Posterior cingulate gyrus (tissue), 11 donors: Measurements from ENCODE around the gene ADAMTS8.

Source experiments
- DNase-seq, 10 donors: peaks; one replicate each; pipeline versions ENCODE4 v3.0.0 to v3.0.0-alpha.2; 2020 to 2021; ENCODE audit warnings: mixed read lengths in 3 of 10
- intact Hi-C: fragments of 100-400 bp; cut with DNase I; formaldehyde crosslinking; loops from one replicate; pipeline ENCODE4 v1.15.1; 2023

The ADAMTS8 gene

DNA sequence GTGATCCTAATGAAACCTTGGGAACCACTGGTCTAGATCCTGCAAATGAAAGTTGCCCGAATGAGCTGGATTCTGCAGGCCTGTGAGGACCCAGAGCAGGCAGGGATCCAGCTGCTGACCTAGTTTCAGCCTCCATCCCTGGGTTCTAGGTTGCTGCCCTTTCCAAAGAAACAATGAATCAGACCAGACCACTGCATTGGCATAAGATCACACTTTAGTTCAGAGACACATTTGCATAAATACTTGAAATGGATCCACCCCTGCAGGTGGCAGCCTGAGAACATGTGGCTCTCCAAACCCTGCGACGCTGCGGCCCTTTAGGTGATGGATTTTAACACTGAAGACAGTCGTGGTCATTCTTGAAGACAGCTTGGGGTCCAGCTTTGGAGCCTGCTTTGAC is 23.7 kb downstream of the ADAMTS8 start:
- intact Hi-C loops, result no loop called here
- no peak for DNase-seq

DNA sequence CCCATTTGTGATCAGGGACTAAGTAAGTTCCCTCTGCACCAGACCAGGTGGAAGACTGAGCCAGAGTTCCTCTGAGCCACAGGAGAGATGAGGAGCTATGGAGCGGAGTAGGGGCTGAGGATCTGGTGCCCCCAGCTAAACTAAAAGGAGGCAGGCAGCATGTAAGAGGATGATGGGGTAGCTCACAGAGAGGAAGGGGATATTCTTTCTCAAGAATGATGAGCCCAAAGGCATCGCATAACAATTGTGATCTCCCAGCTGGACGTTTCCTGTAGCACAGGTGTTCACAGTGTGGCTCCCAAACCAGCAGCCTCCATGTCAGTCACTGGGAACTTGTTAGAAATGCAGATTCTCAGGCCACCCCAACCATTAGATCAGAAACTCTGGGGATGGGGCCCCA is 24.4 kb downstream of the ADAMTS8 start:
- intact Hi-C loops, result no loop called here
- DNase-seq, result no peak

DNA sequence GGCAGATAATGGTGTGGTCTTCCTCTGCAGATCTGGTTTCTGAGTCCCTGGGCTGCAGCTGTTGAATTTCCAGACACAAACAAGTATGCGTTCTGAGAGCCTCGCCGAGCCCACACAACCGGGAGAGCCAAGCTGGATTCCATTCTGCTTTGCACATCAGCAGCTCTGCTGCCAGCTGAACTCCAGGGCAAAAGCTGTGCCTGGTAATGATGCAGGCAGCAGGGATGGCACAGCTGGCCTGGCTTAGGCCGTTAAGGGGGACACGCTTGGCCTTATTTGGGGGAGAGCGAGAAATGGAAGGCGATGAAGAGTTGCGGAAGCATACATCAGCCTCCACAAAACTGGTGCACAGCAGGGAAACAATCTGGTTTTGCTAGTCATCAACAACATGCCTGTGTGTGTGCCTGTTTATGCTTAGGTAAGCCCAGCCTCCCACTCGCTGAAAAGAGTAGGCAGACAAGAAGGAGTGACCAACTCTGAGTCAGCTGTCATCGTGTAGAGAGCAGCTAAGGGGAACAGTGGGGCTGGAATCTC is 25.1 kb downstream of the ADAMTS8 start:
- intact Hi-C loops, result no loop called here
- DNase-seq, result peak in 6 of 10 donors; percentile 43 to 93 (median 54)

DNA sequence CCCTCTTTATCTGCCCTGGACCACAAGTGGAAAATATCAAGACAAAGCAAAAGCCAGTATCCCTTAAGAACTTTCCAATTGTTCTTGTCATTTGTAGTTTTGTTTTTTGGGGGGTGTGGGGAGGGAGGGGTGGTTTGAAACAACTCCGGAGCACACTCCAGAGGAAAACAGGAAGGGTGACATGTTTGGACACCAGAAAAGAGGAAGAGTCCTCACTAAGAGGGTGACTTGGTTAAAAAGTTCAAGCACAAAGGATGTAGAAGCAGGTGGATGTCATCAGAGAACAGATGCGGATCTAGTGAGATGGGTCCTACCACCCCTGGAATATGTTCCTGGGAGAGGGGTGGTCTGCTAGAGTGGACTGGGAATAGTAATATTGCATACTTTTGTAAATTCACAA is 25.8 kb downstream of the ADAMTS8 start:
- intact Hi-C loops, result no loop called here
- DNase-seq, result no peak

DNA sequence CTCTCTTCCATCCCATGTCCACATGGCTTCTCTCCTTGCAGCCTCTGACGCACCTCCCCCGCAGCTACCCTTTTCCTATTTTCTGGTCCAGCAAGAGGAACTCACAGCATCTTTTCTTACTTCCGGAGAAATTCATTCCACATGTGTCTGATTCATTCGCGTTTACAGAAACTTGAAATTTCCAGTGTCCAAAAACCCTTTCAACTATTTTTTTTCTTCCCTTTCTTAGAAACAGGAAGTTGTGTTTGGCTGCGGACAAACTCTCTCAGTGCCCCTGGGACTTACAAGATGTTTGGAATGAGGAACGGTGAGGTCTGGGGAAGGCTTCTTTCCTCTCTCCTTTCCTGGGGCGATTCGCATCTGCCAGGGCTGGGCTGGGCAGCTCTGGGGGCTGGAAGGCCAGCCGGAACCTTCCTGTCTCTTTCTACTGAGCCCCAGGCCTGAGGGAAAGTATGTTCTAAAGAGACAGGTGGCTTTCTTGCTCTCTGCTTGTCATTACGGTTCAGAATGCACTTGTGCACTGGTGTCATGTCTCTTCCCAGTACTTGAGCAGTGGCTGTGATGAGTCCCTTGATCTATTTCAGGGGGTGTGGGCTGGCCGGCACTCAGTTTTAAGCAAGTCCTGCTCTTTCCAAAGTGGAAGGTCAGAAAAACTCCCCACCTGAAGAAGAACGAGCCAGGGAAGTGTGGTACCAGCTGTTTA is 27.5 kb downstream of the ADAMTS8 start:
- DNase-seq, result peak in 1 of 10 donors; percentile 21
- intact Hi-C loops, result no loop called here

DNA sequence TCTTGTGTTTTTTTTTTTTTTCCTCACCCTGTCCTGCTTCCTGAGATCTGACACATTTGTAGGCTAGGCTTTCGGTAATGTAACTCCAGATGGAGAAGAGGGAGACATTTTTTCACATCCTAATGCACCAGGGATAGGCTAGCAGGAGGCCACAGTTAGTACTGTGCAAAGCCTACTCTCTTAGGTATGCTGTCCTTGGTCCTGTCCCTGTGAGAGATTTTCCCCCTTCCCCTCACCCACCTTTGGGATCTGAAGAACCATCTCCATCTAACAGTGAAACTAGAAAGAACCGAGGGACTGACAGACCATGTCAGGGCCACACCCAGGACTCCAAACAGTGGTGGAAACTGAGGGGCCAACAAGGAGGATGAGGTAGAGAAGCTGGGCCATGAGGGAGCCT is 29.2 kb downstream of the ADAMTS8 start:
- DNase-seq, result peak in 1 of 10 donors; percentile 22
- intact Hi-C loops, result no loop called here

DNA sequence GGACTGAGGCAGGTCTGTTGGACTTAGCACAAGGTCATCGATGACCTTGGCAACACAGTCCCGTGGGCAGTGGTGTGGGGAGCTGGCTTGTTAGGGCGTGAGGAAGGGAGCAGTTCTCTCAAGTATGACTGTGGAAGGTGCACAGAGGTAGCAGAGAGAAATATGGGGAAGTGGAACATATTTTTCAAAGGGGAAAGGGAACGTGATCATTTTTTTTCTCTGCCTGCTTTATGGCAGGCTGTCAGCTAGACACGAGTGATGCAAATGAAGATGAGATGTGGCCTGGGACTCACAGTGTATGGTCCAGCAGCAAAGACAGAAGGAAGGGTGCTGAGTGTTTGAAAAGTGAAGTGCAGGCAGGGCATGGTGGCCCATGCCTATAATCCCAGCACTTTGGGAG is 30.6 kb downstream of the ADAMTS8 start:
- intact Hi-C loops, result no loop called here
- peak in 1 of 10 donors; percentile 43 for DNase-seq

DNA sequence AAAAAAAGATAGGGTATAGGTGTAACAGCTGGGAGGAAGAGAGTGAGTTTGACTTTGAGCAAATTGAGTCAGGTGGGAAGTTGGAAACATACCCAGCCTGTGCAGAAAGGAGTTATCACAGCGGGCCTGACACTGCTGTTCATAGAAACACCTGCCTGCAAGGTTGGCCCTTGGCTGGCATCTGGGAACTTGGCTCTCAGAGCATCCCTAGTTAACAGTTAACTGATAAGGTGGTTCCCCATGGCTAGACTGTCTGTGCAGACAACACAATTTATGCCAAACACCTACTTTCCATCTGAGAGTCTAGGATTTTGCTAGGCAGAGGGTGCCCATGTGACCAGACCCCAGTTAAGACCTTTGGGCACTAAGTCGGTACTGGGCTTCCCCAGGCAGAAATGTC is 31.4 kb downstream of the ADAMTS8 start:
- peak in 1 of 10 donors; percentile 2 for DNase-seq
- intact Hi-C loops, result no loop called here

DNA sequence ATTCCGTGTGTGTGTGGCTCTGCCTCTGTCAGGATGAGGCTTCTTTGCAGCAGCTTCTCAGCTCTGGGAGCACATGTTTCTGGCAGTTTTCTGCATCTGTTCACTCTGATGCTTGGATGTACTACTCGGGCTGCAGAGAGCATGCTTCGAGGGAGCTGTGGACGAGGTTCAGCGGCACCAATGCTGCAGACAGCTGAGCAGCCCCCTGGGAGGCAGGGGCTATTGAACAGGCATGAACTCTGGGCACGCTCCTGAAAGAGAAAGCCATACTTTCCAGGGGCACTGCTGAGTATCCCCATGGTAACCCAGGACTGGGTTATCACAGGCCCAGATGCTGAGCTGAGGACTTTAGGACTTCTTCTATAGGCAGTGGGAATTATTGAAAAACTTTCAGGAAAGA is 33.8 kb downstream of the ADAMTS8 start:
- peak in 1 of 10 donors; percentile 30 for DNase-seq
- intact Hi-C loops, result no loop called here

DNA sequence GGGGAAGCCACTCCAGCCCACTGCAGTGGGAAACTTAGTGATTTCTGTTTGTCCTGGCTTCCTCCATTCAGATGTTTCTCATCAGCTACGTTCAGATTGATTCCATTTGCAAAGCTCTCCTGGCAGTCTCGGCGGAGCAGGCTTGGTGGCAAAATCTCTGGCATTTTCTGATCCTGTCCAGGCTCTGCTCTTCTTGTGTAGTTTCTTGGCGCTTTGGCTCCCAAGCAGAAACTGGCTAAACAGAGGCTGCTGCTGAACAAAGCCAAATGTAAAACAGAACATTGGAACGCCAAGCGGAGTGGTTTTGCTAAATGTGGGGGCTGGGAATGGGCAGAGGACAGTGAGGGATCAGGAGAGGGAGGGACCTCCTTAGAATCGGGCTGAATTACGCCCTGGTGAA is 36.7 kb downstream of the ADAMTS8 start:
- intact Hi-C loops, result loop anchor here (2.0 kb wide), 1 partner anchor 35 kb away; no protein-coding TSS in a partner anchor
- DNase-seq, result peak in 1 of 10 donors; percentile 53

DNA sequence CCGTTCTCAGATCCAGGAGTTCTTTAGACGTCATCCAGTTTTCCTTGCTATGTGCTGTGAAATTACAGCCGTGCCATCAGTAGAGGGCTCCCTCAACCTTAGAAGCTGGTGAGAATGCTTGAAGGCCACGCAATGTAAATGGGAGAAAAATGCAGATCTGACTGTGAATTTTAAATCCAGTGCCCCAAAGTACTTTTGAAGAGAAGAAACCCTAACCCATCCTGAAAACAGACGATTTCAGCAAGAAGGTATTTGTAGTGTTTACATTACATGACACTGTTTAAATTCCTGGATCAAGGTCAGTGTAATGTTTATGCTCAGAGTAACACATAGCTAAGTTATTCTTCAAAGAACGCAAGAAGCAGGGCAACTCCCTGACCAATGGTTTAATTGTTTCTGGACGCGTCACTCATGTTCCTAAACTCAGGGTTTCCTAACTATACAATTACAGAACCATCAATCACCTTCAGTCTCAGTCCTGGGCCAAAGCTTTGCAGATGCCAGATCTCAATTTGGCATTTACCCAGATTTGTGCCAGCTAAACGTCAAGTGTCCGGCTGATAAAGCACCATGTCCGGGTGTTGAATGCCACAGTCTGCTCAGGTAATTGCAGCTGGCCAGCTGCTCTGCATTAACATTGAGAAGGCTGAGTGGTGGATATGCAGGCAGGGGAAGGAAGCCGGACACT is 38.2 kb downstream of the ADAMTS8 start:
- intact Hi-C loops, result loop anchor here (2.0 kb wide), 1 partner anchor 37 kb away; no protein-coding TSS in a partner anchor
- DNase-seq, result peak in 6 of 10 donors; percentile 42 to 90 (median 56)

DNA sequence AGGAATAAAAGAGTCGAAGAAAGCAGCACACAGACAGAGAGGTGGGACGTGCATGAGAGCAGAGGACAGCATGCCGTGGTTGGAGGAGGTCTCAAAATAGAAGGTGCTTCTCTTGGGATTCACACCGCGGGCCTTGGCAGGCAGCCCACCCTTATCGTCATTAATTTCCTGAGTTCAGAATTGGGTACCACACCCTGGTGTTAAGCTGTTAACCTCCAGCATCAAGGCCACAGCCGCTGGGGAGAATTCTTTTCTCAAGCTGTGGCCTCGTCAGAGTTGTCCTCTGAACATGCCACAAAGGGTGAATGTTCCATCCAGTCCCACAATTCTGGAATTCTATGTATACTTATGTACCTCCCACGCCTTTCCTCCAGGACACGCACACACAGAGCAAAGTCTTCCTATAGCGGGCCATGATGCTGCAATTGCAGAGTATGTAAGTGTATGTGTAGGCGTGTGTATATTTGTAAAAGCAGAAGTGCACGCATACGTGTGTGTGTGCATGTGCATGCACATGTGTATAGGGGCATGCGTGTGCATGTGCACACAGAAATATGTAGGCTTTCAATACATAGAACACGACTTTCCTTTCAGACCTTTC is 39.0 kb downstream of the ADAMTS8 start:
- peak in 1 of 10 donors; percentile 75 for DNase-seq
- intact Hi-C loops, result no loop called here

DNA sequence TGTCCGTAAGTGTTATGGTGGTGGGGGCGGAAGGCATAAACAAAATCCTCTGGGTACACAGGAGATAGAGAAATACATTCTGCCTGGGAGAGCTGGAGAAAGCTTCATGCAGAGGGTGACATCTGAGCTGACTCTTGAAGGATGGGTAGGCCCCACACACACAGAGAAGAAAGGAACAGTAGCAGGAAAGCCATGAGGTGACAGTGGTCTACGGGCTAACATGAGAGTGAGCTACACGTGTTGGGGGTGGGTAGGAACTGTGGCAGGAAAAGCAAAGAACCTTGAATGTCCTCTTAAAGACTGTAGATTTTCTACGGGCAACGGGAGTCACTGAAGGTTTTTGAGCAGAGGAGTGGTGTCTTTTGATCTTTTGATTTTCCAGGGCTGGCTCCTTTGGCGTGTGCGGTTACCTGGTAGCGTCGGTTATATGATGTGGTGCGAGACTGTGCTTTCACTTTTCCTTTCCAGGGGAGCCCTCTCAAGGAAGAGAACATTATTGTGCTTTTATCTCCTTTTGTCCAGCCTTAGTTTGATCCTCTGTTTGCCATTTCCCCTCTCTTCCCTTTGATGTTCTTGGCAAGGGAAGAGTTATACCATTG is 39.7 kb downstream of the ADAMTS8 start:
- intact Hi-C loops, result no loop called here
- DNase-seq, result no peak

DNA sequence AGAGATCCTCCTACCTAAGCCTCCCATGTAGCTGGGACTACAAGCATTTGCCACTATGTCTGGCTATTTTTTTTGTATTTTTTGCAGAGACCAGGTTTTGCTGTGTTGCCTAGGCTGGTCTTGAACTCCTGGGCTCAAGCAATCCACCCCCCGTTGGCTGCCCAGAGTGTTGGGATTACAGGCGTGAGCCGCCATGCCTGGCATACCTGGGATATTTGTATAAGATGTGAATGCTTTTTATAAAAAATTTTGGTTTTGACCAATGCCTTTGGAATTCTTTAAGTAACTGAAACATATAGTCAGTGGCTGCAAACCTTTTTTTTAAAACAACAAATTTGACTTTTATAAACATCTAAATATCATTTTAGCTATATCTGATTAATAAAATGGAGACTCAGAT is 42.4 kb downstream of the ADAMTS8 start:
- intact Hi-C loops, result no loop called here
- no peak for DNase-seq

DNA sequence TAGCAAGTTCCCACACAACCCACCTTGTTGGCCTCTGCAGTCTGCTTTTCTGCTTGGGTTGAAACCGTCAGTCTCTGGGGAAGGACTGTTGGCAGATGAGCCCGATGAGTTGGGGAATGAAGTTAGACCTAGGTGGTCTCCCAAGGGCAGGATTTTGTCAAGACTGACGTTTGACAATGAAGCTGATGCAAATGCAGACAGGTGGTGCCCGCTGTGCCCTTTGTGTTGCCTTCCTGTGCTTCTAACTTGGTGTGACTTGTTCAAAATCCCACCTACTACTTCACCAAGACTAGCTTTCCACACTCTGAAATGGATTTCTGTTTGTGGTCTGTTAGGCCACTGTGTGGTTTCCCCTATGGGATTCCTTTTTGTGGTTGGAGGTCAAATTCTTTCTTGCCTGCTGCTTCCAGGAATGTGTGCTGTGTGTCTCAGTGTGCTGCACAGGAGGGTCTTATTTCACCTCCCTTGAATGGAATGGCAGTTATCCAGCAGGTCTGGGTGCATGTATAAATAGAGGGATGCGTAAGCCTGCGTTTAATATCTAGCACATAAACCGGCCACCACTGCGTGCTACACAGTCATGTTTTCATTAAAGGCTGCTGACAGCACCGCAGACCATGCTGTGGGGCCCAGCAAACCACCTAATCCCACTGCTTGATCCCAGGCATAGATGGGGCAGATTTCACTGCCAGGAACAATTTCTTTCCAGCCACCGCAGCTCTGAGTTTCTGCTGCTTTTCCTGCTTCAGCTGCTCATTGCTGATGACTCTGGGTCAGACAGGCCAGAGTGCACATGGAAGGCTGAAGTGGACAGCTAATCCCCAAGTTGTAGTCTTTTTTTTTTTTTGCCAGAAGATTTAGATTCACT is 44.8 kb downstream of the ADAMTS8 start:
- intact Hi-C loops, result no loop called here
- no peak for DNase-seq

DNA sequence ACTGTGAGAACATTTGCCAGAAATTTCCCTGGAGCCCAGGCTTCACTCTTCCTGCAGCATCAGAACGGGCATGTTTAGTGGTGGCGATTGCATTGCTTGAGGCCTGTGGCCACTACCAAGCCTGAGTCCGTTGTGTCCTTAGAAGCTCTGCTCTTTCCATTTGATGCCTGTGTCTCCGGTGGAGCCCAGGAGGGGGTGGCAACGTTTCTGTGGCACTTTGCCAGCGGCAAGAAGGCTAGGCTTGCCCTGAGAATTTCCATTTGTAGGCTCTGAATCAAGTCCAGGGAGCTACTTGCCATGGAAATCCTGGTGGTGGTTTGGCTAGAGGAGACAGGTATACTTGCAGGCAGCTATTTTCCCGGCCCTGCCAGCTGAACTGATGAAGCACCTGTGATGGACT is 47.1 kb downstream of the ADAMTS8 start:
- DNase-seq, result no peak
- intact Hi-C loops, result no loop called here

DNA sequence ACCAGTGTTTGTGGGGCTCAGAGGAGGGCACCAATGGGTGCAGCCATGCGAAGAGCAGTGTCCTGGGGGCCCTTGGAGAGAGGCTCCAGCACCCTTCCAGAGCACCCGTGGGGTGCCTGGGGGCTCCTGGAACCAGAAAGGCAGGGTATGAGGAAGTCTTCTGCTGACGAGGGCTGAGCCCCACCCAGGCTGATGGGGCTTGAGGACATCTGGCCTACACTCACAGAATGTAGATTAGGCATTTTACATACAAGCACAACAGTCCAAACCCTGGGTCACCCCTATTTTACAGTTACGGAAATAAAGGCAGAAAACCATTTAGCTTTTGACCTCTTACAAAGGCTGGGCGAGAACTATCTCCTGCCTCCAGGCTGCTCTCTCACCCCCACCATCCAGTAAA is 47.6 kb downstream of the ADAMTS8 start:
- intact Hi-C loops, result no loop called here
- DNase-seq, result no peak

DNA sequence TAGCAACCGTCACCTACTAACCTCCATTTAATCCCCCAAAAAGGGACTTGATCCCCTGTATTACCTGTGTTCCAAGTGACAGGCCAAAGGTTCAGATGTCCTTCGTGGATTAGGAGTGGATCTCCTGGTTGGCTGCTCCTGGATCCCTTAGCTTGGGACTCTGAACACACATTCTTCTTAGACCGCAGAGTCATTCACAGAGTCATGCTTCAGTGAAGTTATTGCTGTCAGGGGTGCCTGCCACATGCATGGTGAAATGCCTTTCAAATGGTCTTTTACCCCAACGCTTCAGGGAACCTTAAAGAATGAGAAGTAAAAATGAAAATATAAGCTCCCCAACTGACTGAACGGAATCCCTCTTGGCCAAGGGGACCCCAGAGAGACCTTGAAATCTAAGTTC is 49.1 kb downstream of the ADAMTS8 start:
- intact Hi-C loops, result loop anchor here (10.0 kb wide), 1 partner anchor 164 kb away; no protein-coding TSS in a partner anchor

DNA sequence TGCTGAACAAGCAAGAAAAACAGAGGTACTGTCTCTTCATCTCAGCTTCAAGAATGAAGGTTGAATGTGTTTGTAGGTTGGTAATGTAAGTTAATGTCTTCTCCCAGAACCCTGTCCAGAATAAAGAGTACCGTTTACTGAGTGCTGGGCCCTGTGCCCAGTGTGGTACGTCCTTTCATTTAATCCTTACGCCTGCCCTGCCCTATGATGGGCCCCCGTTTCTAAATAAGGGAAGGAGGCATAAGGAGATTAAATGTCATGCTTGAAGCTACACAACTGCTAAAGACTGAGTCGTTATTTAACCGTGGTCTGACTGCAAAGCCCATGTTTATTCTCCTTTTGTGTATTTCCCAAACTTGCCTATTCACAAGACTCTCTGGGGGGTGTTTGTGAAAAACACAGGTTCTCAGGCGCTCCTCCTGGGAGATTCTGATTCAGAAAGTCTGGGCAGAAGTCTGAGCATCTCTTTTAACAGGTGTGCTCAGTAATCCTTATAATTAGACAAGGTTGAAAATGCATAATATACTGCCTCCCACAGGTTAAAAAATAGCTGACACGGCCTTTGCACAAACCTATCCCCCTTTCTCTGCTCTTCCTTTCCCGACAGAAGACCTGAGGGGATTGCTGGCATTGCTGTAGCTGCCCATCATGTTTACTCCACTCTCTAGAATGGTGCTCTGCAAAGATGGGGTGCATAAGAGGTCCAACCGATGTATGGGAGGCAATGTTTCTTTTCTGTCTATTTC is 57.4 kb downstream of the ADAMTS8 start:
- no peak for DNase-seq
- intact Hi-C loops, result loop anchor here (10.0 kb wide), 1 partner anchor 156 kb away; no protein-coding TSS in a partner anchor

More for the DNA sequence above, 49.1 kb downstream of the ADAMTS8 start:
- DNase-seq, result no peak
